GM21529 (cell line): ENCODE results near the gene AQP1.

Source experiments
- ATAC-seq: cut with Tn5 transposase; IDR thresholded peaks from one replicate; pipeline ENCODE4 v1.9.1; 2021; ENCODE audit not compliant: unreplicated experiment

The AQP1 gene

GRCh38 chr7:30918676-30919075 lies 7.0 kb downstream of the AQP1 start:
- ATAC-seq, result no peak

GRCh38 chr7:30920021-30920583 lies 8.4 kb downstream of the AQP1 start:
- no peak for ATAC-seq

DNA sequence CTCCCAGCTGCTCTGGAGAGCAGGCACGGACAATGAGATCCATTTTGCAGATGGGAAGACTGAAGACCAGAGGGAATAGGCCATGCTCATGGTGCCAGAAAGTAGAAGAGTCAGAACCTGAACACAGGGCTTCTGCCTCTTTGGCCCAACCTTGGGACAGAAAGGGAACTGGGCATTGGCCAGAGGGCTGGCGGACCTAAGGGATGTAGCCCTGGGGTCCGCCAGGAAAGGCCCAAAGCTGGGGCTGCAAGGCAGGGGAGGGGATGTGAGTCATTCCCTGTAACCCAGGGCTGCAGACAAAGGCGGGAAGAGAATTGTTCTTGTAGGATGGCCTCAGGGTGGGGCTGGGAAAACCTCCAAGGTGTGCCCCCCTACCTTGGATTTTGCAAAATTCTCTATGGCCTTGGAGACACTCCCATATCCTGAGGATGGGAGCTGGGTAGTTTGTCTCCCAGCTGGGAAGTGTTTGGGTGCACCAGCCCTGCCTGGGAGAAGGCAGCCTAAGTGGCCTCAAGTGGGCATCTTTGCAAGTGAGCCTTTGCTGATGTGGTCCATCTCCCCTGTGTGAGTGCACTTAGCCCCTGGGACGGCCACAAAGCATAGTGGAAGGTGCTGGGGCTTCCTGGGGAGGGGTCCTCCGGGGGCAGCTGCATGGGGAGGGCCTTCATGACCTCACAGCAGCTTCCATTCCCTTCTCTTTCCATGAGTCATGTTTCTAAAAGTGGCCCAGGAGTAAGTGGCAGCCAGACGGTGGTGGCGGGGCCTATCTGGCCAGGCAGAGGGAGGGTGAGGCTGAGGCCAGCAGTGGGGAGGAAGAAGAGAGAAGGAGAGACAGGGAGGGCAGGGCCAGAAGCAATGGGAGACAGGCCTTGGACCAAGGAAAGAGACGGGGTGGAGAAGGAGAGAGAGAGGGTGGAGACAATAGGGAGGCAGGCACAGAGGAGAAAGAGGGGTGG lies 9.2 kb downstream of the AQP1 start:
- no peak for ATAC-seq

GRCh38 chr7:30921540-30922401 lies 10.1 kb downstream of the AQP1 start:
- no peak for ATAC-seq

- ATAC-seq, result no peak
Observed at GRCh38 chr7:30922596-30922995, 10.9 kb downstream of the AQP1 start.

DNA sequence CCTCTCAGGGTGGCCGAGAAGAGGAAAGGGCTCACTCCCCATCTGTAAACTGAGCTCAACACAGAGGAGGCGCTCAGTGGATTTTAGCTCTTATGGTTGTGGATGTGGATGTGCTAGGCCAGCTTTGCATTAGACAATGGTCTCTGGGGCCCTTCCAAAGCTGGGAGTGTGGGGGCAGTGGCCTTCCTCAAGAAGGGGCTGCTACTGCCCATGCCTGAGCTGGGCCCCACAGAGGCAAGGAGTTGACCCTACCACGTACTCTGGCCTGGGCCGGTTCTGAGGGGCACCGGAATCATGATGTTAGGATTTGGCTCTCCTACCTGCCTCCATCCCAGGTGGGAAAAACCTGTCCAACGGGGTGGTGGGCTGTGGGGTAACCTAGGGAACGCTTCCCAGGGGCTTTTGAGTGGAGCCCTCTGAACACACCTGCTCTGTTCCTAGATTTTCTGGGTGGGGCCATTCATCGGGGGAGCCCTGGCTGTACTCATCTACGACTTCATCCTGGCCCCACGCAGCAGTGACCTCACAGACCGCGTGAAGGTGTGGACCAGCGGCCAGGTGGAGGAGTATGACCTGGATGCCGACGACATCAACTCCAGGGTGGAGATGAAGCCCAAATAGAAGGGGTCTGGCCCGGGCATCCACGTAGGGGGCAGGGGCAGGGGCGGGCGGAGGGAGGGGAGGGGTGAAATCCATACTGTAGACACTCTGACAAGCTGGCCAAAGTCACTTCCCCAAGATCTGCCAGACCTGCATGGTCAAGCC lies 11.5 kb downstream of the AQP1 start:
- ATAC-seq, result no peak

GRCh38 chr7:30923774-30924413 lies 12.2 kb downstream of the AQP1 start:
- ATAC-seq, result no peak

DNA sequence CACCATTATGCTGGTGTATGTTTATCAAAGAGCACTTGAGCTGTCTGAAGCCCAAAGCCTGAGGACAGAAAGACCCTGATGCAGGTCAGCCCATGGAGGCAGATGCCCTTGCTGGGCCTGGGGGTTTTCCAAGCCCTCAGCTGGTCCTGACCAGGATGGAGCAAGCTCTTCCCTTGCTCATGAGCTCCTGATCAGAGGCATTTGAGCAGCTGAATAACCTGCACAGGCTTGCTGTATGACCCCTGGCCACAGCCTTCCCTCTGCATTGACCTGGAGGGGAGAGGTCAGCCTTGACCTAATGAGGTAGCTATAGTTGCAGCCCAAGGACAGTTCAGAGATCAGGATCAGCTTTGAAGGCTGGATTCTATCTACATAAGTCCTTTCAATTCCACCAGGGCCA lies 13.0 kb downstream of the AQP1 start:
- no peak for ATAC-seq

DNA sequence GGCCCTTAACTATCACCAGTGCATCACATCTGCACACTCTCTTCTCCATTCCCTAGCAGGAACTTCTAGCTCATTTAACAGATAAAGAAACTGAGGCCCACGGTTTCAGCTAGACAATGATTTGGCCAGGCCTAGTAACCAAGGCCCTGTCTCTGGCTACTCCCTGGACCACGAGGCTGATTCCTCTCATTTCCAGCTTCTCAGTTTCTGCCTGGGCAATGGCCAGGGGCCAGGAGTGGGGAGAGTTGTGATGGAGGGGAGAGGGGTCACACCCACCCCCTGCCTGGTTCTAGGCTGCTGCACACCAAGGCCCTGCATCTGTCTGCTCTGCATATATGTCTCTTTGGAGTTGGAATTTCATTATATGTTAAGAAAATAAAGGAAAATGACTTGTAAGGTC lies 13.5 kb downstream of the AQP1 start:
- ATAC-seq, result no peak

- ATAC-seq, result no peak
Observed at GRCh38 chr7:30925913-30926312, 14.3 kb downstream of the AQP1 start.

- ATAC-seq, result no peak
Observed at GRCh38 chr7:30926313-30926712, 14.7 kb downstream of the AQP1 start.

GRCh38 chr7:30927040-30927439 lies 15.4 kb downstream of the AQP1 start:
- ATAC-seq, result no peak

DNA sequence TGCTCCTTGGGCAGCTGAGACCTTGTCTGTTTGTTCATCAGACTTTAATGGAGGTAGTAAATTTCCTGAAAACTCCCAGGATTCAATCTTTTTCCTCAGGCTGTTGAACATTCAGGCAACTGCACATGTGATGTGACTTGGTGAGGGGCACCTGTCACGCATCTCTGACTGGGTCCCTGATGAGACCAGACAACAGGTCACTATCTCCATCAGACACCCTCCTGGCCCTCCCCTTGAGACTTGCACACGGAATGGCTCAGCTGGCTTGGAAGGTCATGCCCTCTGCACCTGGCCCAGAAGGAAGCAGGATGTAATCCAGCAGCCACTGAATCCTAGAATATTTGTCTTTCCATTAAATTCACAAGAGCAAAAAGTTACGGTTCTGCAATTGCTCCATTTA lies 15.9 kb downstream of the AQP1 start:
- no peak for ATAC-seq

GRCh38 chr7:30928254-30928872 lies 16.7 kb downstream of the AQP1 start:
- ATAC-seq, result no peak

- no peak for ATAC-seq
Observed at GRCh38 chr7:30929686-30930085, 18.0 kb downstream of the AQP1 start.

DNA sequence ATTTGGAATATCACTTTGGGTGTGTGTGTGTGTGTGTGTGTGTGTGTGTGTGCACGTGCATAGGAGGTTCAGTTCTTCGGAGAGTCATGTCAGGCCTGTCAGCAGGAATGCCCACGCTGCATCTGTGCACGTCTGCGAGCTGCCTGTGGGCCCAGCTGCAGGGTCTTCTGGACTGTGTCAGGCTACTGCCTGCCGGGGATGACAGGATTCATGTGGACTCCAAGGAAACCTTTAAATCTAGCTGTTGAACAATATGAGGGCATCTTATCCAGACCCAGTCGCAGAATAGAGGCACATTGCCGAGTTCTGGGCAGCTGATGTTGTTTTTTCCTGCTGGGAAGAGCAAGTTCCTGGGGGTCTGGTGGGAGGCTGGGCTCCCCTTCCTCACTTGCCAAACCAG lies 19.0 kb downstream of the AQP1 start:
- ATAC-seq, result no peak

GRCh38 chr7:30931161-30931928 lies 19.7 kb downstream of the AQP1 start:
- no peak for ATAC-seq

DNA sequence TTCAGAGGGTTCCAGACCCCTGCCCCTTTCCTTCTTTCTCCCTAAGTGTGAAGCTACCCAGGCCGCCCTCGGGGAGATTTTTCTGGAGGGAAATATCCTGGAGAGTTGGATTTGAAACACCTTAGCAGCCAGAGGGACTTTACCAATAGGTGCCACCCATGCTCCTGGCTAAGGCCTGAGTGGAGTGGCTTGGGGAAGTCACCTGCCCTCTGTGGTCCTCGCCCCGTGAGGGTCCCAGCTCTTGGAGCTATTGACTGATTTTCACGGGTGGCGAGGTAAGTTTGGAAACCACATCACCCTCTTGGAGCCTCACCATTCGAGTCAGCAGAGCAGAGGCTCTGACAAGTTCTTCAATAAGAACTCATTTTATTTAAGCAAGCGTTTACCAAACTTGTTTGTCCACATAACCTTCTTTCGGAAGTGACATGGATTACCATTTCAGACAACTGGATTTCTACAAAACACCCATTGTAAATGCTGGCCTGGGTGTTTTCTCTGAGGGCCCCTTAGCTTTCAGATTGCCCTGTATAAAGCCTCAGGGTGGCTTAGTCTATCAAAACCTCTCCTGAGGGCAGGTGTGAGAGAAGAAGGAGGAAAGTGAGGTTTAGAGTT lies 20.4 kb downstream of the AQP1 start:
- no peak for ATAC-seq

GRCh38 chr7:30932562-30932961 lies 20.9 kb downstream of the AQP1 start:
- ATAC-seq, result no peak
